ENCODE data around the gene TDRD6. TPM values are rescaled to one million over a fixed set of nuclear protein-coding genes. Genes with fewer than 3 reads are reported as not detected.

Gene TDRD6
- total and polyA plus RNA-seq, 8 donors: 0.48 to 1.5 (median 0.89) TPM; not detected in 5

DNA sequence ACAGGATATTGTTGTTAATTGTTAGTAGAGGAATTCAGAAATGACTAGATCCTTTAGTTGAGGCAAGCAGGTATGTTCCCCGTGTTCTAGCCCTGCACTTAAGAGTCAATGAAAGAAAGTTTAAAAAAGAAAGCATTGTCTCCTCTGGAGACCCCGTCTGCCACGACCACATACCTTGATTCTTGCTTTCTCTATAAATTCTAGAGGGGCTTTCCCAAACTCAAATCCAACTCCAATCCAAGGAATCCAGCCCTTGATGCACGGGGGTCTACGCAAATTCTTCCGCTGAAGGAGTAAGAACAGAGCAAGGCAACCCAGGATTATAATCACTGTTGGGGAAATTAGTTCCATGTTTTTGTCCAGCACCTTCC lies 35.5 kb upstream of the TDRD6 start:
- 0 to 4% (median 2%) methylated on average over 6 of the region's 6 CpGs for WGBS, 5 donors
- peak overlapping the region; percentile 82 to 92 (median 88) for H3K4me3 ChIP-seq

DNA sequence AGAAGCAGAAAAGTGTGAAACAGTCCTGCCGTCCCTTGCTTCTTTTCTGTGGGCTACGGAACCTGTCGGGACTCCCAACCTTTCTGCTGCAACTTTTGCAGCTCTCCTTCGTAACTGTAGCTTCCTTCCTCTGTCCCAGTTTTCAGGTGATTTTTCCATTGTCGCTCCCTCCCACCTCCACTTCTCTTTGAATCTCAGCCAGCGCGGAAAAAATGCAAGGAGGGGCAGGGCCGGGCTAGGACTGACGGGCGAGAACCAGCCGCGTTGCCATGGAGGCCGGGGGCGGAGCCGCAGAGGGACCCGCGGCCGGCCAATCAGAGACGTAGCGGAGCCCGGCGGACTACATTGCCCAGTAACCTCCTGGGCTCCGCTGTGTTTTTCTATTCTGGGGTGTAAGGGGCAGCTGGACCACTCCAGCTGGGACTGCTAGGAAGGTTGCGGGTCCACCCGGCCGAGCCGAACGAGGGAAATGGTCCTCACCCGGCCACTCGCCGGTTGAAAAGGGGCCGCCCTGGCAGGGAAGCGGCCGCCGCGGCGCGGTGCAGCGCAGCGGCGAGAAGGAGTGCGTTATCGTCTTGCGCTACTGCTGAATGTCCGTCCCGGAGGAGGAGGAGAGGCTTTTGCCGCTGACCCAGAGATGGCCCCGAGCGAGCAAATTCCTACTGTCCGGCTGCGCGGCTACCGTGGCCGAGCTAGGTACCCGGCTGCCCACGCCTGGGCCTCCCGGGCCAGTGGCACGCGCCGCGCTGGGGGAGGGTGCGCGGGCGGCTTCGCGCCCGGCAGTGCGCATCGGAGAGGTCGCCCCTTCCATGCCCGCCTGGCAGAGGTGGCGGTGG lies 34.9 kb upstream of the TDRD6 start, which contains the start of the genes CYP39A1 and SLC25A27:
CYP39A1 (minus strand) TSS at position 216 of the 836 bp plus-strand sequence. CDS start 236 bp downstream, outside the sequence.
SLC25A27 (plus strand) TSS at position 373 of the 836 bp plus-strand sequence; CDS start at position 591, 218 bp downstream.
- intact Hi-C loops (cut with DNase I; ENCODE audit: low total_unique reads): no loop called here
- H3K4me1 ChIP-seq: peaks cover 0 to 37% (median 24%) of the 10 kb centered on the region in 4 donors
- no peaks in the 10 kb centered on the region for H3K9me3 ChIP-seq
- peak within 1 kb of the TSS; percentile 82 to 92 (median 88) for H3K4me3 ChIP-seq
- 0 to 1% (median 0%) methylated on average over 28 to 72 of the region's 72 CpGs for WGBS, 5 donors
- H3K27ac ChIP-seq: peak within 1 kb of the TSS; percentile 82 to 92 (median 86)
- DNase-seq: peak; percentile 96 to 98
- no peaks in the 10 kb centered on the region for H3K27me3 ChIP-seq
- peaks cover 0 to 9% (median 2%) of the 10 kb centered on the region in 4 donors for H3K36me3 ChIP-seq
- peak in 1 of 4 donors; percentile 14 for TF ChIP-seq POLR2A (IDR thresholded peaks at IDR 0.05)
- TF ChIP-seq, protein P1, sequence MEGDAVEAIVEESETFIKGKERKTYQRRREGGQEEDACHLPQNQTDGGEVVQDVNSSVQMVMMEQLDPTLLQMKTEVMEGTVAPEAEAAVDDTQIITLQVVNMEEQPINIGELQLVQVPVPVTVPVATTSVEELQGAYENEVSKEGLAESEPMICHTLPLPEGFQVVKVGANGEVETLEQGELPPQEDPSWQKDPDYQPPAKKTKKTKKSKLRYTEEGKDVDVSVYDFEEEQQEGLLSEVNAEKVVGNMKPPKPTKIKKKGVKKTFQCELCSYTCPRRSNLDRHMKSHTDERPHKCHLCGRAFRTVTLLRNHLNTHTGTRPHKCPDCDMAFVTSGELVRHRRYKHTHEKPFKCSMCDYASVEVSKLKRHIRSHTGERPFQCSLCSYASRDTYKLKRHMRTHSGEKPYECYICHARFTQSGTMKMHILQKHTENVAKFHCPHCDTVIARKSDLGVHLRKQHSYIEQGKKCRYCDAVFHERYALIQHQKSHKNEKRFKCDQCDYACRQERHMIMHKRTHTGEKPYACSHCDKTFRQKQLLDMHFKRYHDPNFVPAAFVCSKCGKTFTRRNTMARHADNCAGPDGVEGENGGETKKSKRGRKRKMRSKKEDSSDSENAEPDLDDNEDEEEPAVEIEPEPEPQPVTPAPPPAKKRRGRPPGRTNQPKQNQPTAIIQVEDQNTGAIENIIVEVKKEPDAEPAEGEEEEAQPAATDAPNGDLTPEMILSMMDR (IDR thresholded peaks at IDR 0.05): no peak
- peak in 1 of 3 donors; percentile 43 for TF ChIP-seq POLR2AphosphoS5 (IDR thresholded peaks at IDR 0.05)
- TF ChIP-seq EP300 (IDR thresholded peaks at IDR 0.05): no peak

More for the DNA sequence above, 35.5 kb upstream of the TDRD6 start:
- TF ChIP-seq, protein P1 (IDR thresholded peaks at IDR 0.05): no peak
- TF ChIP-seq EP300 (IDR thresholded peaks at IDR 0.05) (no peak), POLR2AphosphoS5 (IDR thresholded peaks at IDR 0.05) (no peak), POLR2A (IDR thresholded peaks at IDR 0.05) (no peak)
- Histone ChIP-seq H3K27me3 (no peaks in the 10 kb centered on the region), H3K9me3 (no peaks in the 10 kb centered on the region), H3K36me3 (peaks cover 0 to 9% (median 2%) of the 10 kb centered on the region in 4 donors), H3K27ac (peak overlapping the region; percentile 22 to 92 (median 86)), H3K4me1 (peaks cover 0 to 37% (median 24%) of the 10 kb centered on the region in 4 donors)
- intact Hi-C loops (cut with DNase I; ENCODE audit: low total_unique reads): no loop called here
- DNase-seq: peak in 1 of 2 donors; percentile 7

DNA sequence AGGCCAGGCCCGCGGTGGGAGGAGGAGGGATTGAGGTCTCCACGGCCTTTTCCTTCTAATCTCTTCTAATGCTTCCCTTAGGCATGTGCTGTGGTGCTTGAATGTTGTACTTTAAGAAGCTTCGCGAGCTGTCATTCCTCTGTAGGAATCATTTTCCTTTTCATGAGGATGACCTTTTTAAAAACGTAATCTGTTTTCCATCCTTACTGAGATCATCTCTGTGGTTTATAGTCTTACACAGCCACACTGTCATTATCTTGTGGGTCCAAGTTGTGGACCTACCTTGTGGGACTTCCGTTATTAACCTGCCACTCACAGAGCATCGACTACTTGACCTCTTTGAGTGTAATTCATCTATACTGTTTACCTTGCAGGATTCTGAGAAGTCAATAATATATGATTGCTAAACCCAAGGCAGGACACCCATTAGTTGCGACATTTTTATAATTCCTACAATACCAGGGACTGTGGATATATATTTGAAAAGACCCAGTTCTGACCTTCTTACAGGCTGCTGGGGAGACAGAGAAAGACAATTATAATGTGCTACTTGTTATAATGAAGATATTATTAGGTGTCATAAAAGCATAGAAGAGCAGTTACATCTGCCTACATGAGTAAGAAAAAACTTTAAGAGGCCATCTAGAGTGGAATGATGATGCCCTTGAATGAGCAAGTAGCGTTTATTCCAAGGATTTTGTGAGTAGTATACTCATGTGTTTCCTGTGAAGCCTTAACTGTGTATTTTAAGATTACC lies 34.1 kb upstream of the TDRD6 start:
- no peak for DNase-seq
- H3K4me3 ChIP-seq: peak overlapping the region; percentile 82 to 92 (median 88)
- 20 to 24% (median 23%) methylated on average over 10 of the region's 10 CpGs for WGBS, 5 donors
- H3K36me3 ChIP-seq: peaks cover 0 to 9% (median 4%) of the 10 kb centered on the region in 4 donors
- H3K9me3 ChIP-seq: no peaks in the 10 kb centered on the region
- peaks cover 0 to 37% (median 24%) of the 10 kb centered on the region in 4 donors for H3K4me1 ChIP-seq
- TF ChIP-seq POLR2AphosphoS5 (IDR thresholded peaks at IDR 0.05) (no peak), POLR2A (IDR thresholded peaks at IDR 0.05) (no peak), EP300 (IDR thresholded peaks at IDR 0.05) (no peak)
- TF ChIP-seq, protein P1 (IDR thresholded peaks at IDR 0.05): no peak
- intact Hi-C loops (cut with DNase I; ENCODE audit: low total_unique reads): no loop called here
- H3K27ac ChIP-seq: peak overlapping the region; percentile 82 to 92 (median 86)
- H3K27me3 ChIP-seq: no peaks in the 10 kb centered on the region

DNA sequence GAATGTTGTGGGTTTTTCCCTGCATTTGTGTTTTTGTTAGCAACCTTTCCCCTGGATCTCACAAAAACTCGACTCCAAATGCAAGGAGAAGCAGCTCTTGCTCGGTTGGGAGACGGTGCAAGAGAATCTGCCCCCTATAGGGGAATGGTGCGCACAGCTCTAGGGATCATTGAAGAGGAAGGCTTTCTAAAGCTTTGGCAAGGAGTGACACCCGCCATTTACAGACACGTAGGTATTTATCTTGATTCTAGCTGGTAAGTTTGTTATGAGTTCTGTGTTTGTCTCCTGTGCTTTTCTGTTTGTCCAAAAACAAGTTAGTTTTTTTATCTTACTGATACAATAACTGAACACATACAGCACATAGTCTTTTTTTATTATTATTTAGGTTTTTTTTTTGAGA lies 31.9 kb upstream of the TDRD6 start:
- H3K36me3 ChIP-seq: peaks cover 0 to 16% (median 9%) of the 10 kb centered on the region in 4 donors
- intact Hi-C loops (cut with DNase I; ENCODE audit: low total_unique reads): no loop called here
- H3K27ac ChIP-seq: no peak overlapping the region
- DNase-seq: peak in 1 of 2 donors; percentile 20
- TF ChIP-seq, protein P1 (IDR thresholded peaks at IDR 0.05): no peak
- TF ChIP-seq POLR2A (IDR thresholded peaks at IDR 0.05) (no peak), POLR2AphosphoS5 (IDR thresholded peaks at IDR 0.05) (no peak), EP300 (IDR thresholded peaks at IDR 0.05) (no peak)
- no peaks in the 10 kb centered on the region for H3K27me3 ChIP-seq
- H3K4me3 ChIP-seq: no peak overlapping the region
- peaks cover 0 to 33% (median 22%) of the 10 kb centered on the region in 4 donors for H3K4me1 ChIP-seq
- WGBS, 5 donors: 66 to 75% (median 70%) methylated on average over 6 of the region's 6 CpGs
- no peaks in the 10 kb centered on the region for H3K9me3 ChIP-seq
